ENCODE results near the gene KCND1.

DNA sequence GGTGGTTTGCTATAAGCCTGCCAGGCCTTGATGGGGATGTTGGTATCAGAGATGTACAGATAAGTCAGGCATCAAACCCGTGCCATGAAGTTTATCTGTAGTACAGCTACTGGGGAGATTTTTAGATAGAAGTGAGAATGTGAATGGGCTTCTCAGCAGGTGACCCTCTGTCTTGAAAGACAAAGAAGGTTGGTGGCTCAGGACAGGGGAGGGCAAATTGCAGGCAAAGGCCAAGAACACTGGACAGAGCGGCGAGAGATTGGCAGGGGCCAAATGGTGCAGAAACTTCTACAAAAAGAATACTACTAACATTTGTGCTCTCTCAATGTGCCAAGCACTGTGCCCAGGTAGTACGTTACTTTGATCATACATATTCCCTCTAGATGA is 50.9 kb downstream of the KCND1 start:
- TF ChIP-seq, protein P1, sequence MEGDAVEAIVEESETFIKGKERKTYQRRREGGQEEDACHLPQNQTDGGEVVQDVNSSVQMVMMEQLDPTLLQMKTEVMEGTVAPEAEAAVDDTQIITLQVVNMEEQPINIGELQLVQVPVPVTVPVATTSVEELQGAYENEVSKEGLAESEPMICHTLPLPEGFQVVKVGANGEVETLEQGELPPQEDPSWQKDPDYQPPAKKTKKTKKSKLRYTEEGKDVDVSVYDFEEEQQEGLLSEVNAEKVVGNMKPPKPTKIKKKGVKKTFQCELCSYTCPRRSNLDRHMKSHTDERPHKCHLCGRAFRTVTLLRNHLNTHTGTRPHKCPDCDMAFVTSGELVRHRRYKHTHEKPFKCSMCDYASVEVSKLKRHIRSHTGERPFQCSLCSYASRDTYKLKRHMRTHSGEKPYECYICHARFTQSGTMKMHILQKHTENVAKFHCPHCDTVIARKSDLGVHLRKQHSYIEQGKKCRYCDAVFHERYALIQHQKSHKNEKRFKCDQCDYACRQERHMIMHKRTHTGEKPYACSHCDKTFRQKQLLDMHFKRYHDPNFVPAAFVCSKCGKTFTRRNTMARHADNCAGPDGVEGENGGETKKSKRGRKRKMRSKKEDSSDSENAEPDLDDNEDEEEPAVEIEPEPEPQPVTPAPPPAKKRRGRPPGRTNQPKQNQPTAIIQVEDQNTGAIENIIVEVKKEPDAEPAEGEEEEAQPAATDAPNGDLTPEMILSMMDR (IDR thresholded peaks at IDR 0.05; ENCODE audit: insufficient read depth, low read depth, low read length) = no peak
- TF ChIP-seq EZH2 (IDR thresholded peaks at IDR 0.05; ENCODE audit: insufficient read depth, low read length) = no peak
